Osteocyte (in vitro differentiated cells): ENCODE data around the gene PNMA8A. TPM values are rescaled to one million over a fixed set of nuclear protein-coding genes. Genes with fewer than 3 reads are reported as not detected.

Source experiments
- DNase-seq: peaks from one replicate; pipeline ENCODE4 v3.0.0; 2021; ENCODE audit warnings: mixed read lengths; ENCODE audit not compliant: unreplicated experiment; ENCODE audit errors: extremely low spot score
- H3K27ac Mint-ChIP-seq: one replicate; pipeline ENCODE4 v1.8.0; 2021; ENCODE audit warnings: mild to moderate bottlenecking, mixed read lengths; ENCODE audit not compliant: unreplicated experiment
- H3K27me3 Mint-ChIP-seq: one replicate; pipeline ENCODE4 v1.8.0; 2021; ENCODE audit warnings: mixed read lengths; ENCODE audit not compliant: unreplicated experiment
- H3K36me3 Mint-ChIP-seq: one replicate; pipeline ENCODE4 v1.8.0; 2021; ENCODE audit warnings: mixed read lengths; ENCODE audit not compliant: unreplicated experiment
- H3K4me1 Mint-ChIP-seq: one replicate; pipeline ENCODE4 v1.8.0; 2021; ENCODE audit warnings: mixed read lengths; ENCODE audit not compliant: unreplicated experiment
- H3K4me3 Mint-ChIP-seq: one replicate; pipeline ENCODE4 v1.8.0; 2021; ENCODE audit warnings: mild to moderate bottlenecking, moderate library complexity, mixed read lengths; ENCODE audit not compliant: unreplicated experiment
- H3K9me3 Mint-ChIP-seq: one replicate; pipeline ENCODE4 v1.8.0; 2021; ENCODE audit warnings: mixed read lengths; ENCODE audit not compliant: unreplicated experiment
- total RNA-seq: library from RNA; stranded (reverse); gene quantifications from 2 replicates; pipeline ENCODE4 v1.2.1, GENCODE V29; 2021
- TF ChIP-seq, protein P1 (sequence below): fragments of 200-600 bp; sonication (generic); IDR thresholded peaks from 2 replicates; pipeline ENCODE4 v1.5.0; 2021; ENCODE audit warnings: antibody characterized with exemption, mild to moderate bottlenecking, moderate library complexity

Gene PNMA8A
- total RNA-seq, 1 donor from 2014 or later: 10.3 TPM

DNA sequence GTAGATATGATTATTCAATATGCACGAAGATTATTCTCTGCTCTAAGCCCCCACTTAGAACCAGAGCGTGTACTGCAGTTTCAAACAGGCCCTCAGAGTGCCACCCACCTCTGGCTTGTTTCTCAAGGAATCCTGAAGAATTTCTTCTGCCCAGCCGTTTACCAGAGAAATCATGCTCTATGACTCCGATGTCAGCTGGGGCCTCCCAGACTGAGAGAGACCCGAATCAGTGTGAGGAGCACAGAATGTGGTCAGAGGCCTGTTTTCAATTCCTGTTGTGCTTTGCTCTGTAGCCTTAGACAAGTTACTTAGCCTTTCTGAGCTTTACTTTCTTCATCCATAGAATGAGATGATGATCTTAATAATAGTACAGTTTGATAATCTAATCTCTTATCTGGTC, 48.2 kb downstream of the PNMA8A start:
- Mint-ChIP-seq H3K36me3 (no peaks in the 10 kb centered on the region), H3K4me1 (peaks cover 11% of the 10 kb centered on the region), H3K27me3 (peaks cover 13% of the 10 kb centered on the region), H3K4me3 (no peak overlapping the region), H3K9me3 (no peaks in the 10 kb centered on the region), H3K27ac (no peak overlapping the region)
- no peak for DNase-seq
- TF ChIP-seq, protein P1, sequence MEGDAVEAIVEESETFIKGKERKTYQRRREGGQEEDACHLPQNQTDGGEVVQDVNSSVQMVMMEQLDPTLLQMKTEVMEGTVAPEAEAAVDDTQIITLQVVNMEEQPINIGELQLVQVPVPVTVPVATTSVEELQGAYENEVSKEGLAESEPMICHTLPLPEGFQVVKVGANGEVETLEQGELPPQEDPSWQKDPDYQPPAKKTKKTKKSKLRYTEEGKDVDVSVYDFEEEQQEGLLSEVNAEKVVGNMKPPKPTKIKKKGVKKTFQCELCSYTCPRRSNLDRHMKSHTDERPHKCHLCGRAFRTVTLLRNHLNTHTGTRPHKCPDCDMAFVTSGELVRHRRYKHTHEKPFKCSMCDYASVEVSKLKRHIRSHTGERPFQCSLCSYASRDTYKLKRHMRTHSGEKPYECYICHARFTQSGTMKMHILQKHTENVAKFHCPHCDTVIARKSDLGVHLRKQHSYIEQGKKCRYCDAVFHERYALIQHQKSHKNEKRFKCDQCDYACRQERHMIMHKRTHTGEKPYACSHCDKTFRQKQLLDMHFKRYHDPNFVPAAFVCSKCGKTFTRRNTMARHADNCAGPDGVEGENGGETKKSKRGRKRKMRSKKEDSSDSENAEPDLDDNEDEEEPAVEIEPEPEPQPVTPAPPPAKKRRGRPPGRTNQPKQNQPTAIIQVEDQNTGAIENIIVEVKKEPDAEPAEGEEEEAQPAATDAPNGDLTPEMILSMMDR: no peak

DNA sequence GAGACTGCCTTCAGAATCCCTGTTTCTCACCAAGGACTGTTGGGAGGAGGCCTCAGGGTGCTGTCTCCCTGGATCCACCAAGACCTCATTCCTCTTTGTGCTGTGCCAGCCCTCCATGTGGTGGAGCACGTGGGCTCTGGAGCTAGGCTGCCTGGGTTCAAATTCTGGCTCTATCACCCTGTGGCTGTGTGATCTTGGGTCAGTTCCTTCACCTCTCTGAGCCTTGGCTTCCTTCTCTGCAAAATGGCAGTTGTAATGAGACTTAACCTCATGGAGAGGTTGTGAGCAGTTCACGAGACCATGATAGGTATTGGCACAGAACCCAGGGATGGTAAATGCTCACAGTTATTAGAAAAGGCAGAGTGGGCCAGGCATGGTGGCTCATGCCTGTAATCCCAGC, 49.0 kb downstream of the PNMA8A start:
- TF ChIP-seq, protein P1: no peak
- Mint-ChIP-seq H3K4me3 (no peak overlapping the region), H3K9me3 (no peaks in the 10 kb centered on the region), H3K27ac (no peak overlapping the region), H3K27me3 (peaks cover 13% of the 10 kb centered on the region), H3K36me3 (no peaks in the 10 kb centered on the region), H3K4me1 (peaks cover 12% of the 10 kb centered on the region)
- no peak for DNase-seq

DNA sequence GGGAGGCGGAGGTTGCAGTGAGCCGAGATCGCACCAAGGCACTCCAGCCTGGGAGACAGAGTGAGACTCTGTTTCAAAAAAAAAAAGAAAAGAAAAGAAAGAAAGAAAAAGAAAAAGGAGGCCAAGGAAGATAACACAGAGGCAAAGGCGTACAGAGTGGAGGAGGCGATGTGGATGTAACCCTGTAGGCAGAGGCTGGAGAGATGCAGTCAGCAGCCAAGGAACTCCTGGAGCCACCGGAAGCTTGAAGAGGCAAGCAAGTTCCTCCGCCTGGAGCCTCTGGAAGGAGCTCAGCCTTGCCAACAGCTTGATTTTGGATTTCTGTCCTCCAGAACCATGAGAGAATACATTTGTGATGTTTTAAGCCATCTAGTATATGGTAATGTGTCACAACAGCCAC, 51.3 kb downstream of the PNMA8A start:
- no peak for DNase-seq
- no peaks in the 10 kb centered on the region for H3K9me3 Mint-ChIP-seq
- peaks cover 18% of the 10 kb centered on the region for H3K4me1 Mint-ChIP-seq
- H3K36me3 Mint-ChIP-seq: no peaks in the 10 kb centered on the region
- H3K4me3 Mint-ChIP-seq: no peak overlapping the region
- TF ChIP-seq, protein P1: no peak
- no peaks in the 10 kb centered on the region for H3K27me3 Mint-ChIP-seq
- no peak overlapping the region for H3K27ac Mint-ChIP-seq

Other genes starting within 250 kb of the PNMA8A start
- gene IGFL1, start 241.8 kb downstream of the PNMA8A start, total RNA-seq: not detected in 2 replicates
- gene HIF3A, start 174.5 kb downstream of the PNMA8A start, total RNA-seq: 77.5 and 101 TPM in 2 replicates
- 79.5 and 86.0 TPM in 2 replicates for gene PPP5C, start 124.5 kb downstream of the PNMA8A start, total RNA-seq
- 34.5 and 35.0 TPM in 2 replicates for gene CCDC8, start 58.0 kb downstream of the PNMA8A start, total RNA-seq
- 0.11 TPM in 1 of 2 replicates, not detected in the other for gene PNMA8C, start 42.6 kb downstream of the PNMA8A start, total RNA-seq
- 2.5 TPM in 2 replicates for gene PNMA8B, start 24.3 kb upstream of the PNMA8A start, total RNA-seq
- 167 and 168 TPM in 2 replicates for gene CALM3, start 129.8 kb upstream of the PNMA8A start, total RNA-seq
- 0.31 and 0.38 TPM in 2 replicates for gene PTGIR, start 153.5 kb upstream of the PNMA8A start, total RNA-seq
- not detected in 2 replicates for gene GNG8, start 164.6 kb upstream of the PNMA8A start, total RNA-seq
- gene DACT3, start 189.6 kb upstream of the PNMA8A start, total RNA-seq: 11.2 and 11.5 TPM in 2 replicates
- gene PRKD2, start 245.6 kb upstream of the PNMA8A start, total RNA-seq: 41.9 and 43.9 TPM in 2 replicates